A673 (cell line): ENCODE measurements around the gene FBXL4. TPM values are rescaled to one million over a fixed set of nuclear protein-coding genes. Genes with fewer than 3 reads are reported as not detected.

Experiments
- BruUV-seq: library from RNA; stranded (reverse); fragments of 400-500 nt; replicated peaks from 2 replicates; lab custom pipeline; 2021; lab: Mats Ljungman, UMichigan
- CTCF ChIA-PET: fragments of 300-600 bp; sonication (Branson Sonifier 250); formaldehyde crosslinking; loops from one replicate; lab custom pipeline; 2022; ENCODE audit warnings: antibody characterized with exemption; lab: Charles Lee
- POLR2A ChIA-PET: fragments of 300-600 bp; sonication (Branson Sonifier 250); formaldehyde crosslinking; loops from one replicate; lab custom pipeline; 2022; ENCODE audit warnings: antibody characterized with exemption; ENCODE audit not compliant: low non-redundant PET; lab: Charles Lee
- DNase-seq: peaks from one replicate; pipeline ENCODE4 v3.0.0-alpha.2; 2015; ENCODE audit warnings: low spot score
- H3K27ac ChIP-seq: fragments of 200-600 bp; sonication (generic); 2 replicates; pipeline ENCODE4 v1.5.1; 2016; ENCODE audit warnings: mixed run types, low read depth, mild to moderate bottlenecking, mixed read lengths, antibody characterized with exemption, low read length; ENCODE audit not compliant: poor library complexity, severe bottlenecking
- H3K27me3 ChIP-seq: fragments of 200-600 bp; sonication (generic); replicated peaks from 2 replicates; pipeline ENCODE4 v1.6.1; 2017; ENCODE audit warnings: mixed run types, low read depth, mild to moderate bottlenecking, mixed read lengths, antibody characterized with exemption, low read length; ENCODE audit not compliant: insufficient read depth, poor library complexity
- H3K36me3 ChIP-seq: fragments of 200-600 bp; sonication (generic); 2 replicates; pipeline ENCODE4 v1.6.1; 2016; ENCODE audit warnings: mixed run types, mild to moderate bottlenecking, mixed read lengths, antibody characterized with exemption, low read length; ENCODE audit not compliant: insufficient read depth, poor library complexity, severe bottlenecking
- H3K4me1 ChIP-seq: fragments of 200-600 bp; sonication (generic); 2 replicates; pipeline ENCODE4 v1.6.1; 2017; ENCODE audit warnings: mixed run types, mild to moderate bottlenecking, mixed read lengths, antibody characterized with exemption, low read length; ENCODE audit not compliant: insufficient read depth, poor library complexity, severe bottlenecking
- H3K4me3 ChIP-seq: fragments of 200-600 bp; sonication (generic); 2 replicates; pipeline ENCODE4 v1.5.1; 2016; ENCODE audit warnings: low read depth, mixed run types, mild to moderate bottlenecking, mixed read lengths, low read length; ENCODE audit not compliant: poor library complexity, severe bottlenecking
- H3K9me3 ChIP-seq: fragments of 200-600 bp; sonication (generic); 2 replicates; pipeline ENCODE4 v1.6.1; 2016; ENCODE audit warnings: mixed run types, low read depth, mild to moderate bottlenecking, mixed read lengths, antibody characterized with exemption, low read length; ENCODE audit not compliant: poor library complexity, severe bottlenecking
- CTCF ChIP-seq: fragments of 300-800, 200-600 bp; sonication (generic); conservative IDR thresholded peaks from 2 replicates; pipeline ENCODE4 v1.5.1; 2017; ENCODE audit warnings: low read depth, mild to moderate bottlenecking, antibody characterized with exemption, low read length, moderate library complexity, mixed read lengths
- EZH2 ChIP-seq: fragments of 200-600 bp; sonication (generic); IDR thresholded peaks from 2 replicates; pipeline ENCODE4 v1.6.1; 2017; ENCODE audit warnings: borderline replicate concordance, low read depth, mild to moderate bottlenecking, mixed read lengths, antibody characterized with exemption, low read length; ENCODE audit not compliant: poor library complexity, severe bottlenecking
- intact Hi-C: fragments of 100-400 bp; cut with micrococcal nuclease; formaldehyde crosslinking; loops from one replicate; pipeline ENCODE4 v1.10.0; 2022; ENCODE audit not compliant: unreplicated experiment
- total RNA-seq: library from RNA; stranded (reverse); gene quantifications from 2 replicates; pipeline ENCODE4 v1.2.3, GENCODE V29; 2021

The FBXL4 gene
- total RNA-seq, 1 experiment from 2014 or later, result 13.2 TPM

GRCh38 chr6:98828941-98829411 lies 118.8 kb downstream of the FBXL4 start:
- Histone ChIP-seq H3K27me3 (no peaks in the 10 kb centered on the region), H3K4me1 (peaks cover 3% of the 10 kb centered on the region), H3K36me3 (no peaks in the 10 kb centered on the region), H3K9me3 (no peaks in the 10 kb centered on the region), H3K4me3 (no peak overlapping the region), H3K27ac (no peak overlapping the region)
- CTCF ChIA-PET, result no interaction called here
- no peak for DNase-seq
- intact Hi-C loops, result no loop called here
- no TSS peak for BruUV-seq
- POLR2A ChIA-PET, result no interaction called here
- TF ChIP-seq EZH2 (no peak), CTCF (no peak)

- DNase-seq, result no peak
- ChIA-PET POLR2A (no interaction called here), CTCF (no interaction called here)
- H3K4me3 ChIP-seq, result no peak overlapping the region
- H3K27ac ChIP-seq, result no peak overlapping the region
- H3K4me1 ChIP-seq, result peaks cover 3% of the 10 kb centered on the region
- intact Hi-C loops, result no loop called here
- no TSS peak for BruUV-seq
- TF ChIP-seq EZH2, result no peak
- no peak for TF ChIP-seq CTCF
- H3K9me3 ChIP-seq, result no peaks in the 10 kb centered on the region
- H3K36me3 ChIP-seq, result no peaks in the 10 kb centered on the region
- no peaks in the 10 kb centered on the region for H3K27me3 ChIP-seq
These were observed 119.4 kb downstream of the FBXL4 start for GRCh38 chr6:98828211-98828788.

GRCh38 chr6:98827295-98828159 lies 120.2 kb downstream of the FBXL4 start:
- intact Hi-C loops, result no loop called here
- BruUV-seq, result no TSS peak
- TF ChIP-seq EZH2 (no peak), CTCF (no peak)
- H3K4me3 ChIP-seq, result no peak overlapping the region
- CTCF ChIA-PET, result no interaction called here
- H3K4me1 ChIP-seq, result peaks cover 3% of the 10 kb centered on the region
- POLR2A ChIA-PET, result no interaction called here
- no peaks in the 10 kb centered on the region for H3K27me3 ChIP-seq
- no peak for DNase-seq
- no peak overlapping the region for H3K27ac ChIP-seq
- H3K9me3 ChIP-seq, result no peaks in the 10 kb centered on the region
- no peaks in the 10 kb centered on the region for H3K36me3 ChIP-seq
